KOPT-K1 (cell line): ENCODE results near the gene MVP.
"Not testable (repeated sequence)": the region's sequence is repeated elsewhere in the genome, so short reads cannot be mapped to it uniquely, and the experiment has no call there.

ENCODE experiments used
- H3K27ac ChIP-seq: fragments of 200-600 bp; sonication (generic); 2 replicates; pipeline ENCODE4 v1.5.1; 2016; ENCODE audit warnings: antibody characterized with exemption, mild to moderate bottlenecking, low read depth, low read length; ENCODE audit not compliant: poor library complexity, severe bottlenecking
- H3K36me3 ChIP-seq: fragments of 200-600 bp; sonication (generic); 2 replicates; pipeline ENCODE4 v1.5.1; 2017; ENCODE audit warnings: antibody characterized with exemption, mild to moderate bottlenecking, low read length, moderate library complexity; ENCODE audit not compliant: insufficient read depth
- H3K9me3 ChIP-seq: fragments of 200-600 bp; sonication (generic); 2 replicates; pipeline ENCODE4 v1.5.1; 2017; ENCODE audit warnings: antibody characterized with exemption, low read length, mild to moderate bottlenecking; ENCODE audit not compliant: insufficient read depth, poor library complexity, severe bottlenecking

The MVP gene

GRCh38 chr16:29883987-29884386 lies 63.7 kb downstream of the MVP start:
- Histone ChIP-seq H3K27ac (no peak overlapping the region), H3K36me3 (no peaks in the 10 kb centered on the region), H3K9me3 (no peaks in the 10 kb centered on the region)

- not testable (repeated sequence) for H3K9me3 ChIP-seq, H3K36me3 ChIP-seq, H3K27ac ChIP-seq
These were observed 69.1 kb downstream of the MVP start for GRCh38 chr16:29889372-29889771.

GRCh38 chr16:29891525-29892457 lies 71.5 kb downstream of the MVP start:
- H3K9me3 ChIP-seq = no peaks in the 10 kb centered on the region
- no peak overlapping the region for H3K27ac ChIP-seq
- no peaks in the 10 kb centered on the region for H3K36me3 ChIP-seq

- Histone ChIP-seq H3K27ac (no peak overlapping the region), H3K9me3 (no peaks in the 10 kb centered on the region), H3K36me3 (no peaks in the 10 kb centered on the region)
These were observed 72.2 kb downstream of the MVP start for GRCh38 chr16:29892458-29892813.

GRCh38 chr16:29893553-29893952 lies 73.3 kb downstream of the MVP start:
- Histone ChIP-seq H3K36me3 (no peaks in the 10 kb centered on the region), H3K27ac (no peak overlapping the region), H3K9me3 (no peaks in the 10 kb centered on the region)

GRCh38 chr16:29894352-29894751 lies 74.1 kb downstream of the MVP start:
- H3K36me3 ChIP-seq = no peaks in the 10 kb centered on the region
- no peak overlapping the region for H3K27ac ChIP-seq
- H3K9me3 ChIP-seq = no peaks in the 10 kb centered on the region

GRCh38 chr16:29896841-29897240 lies 76.6 kb downstream of the MVP start:
- Histone ChIP-seq H3K9me3 (no peaks in the 10 kb centered on the region), H3K36me3 (no peaks in the 10 kb centered on the region), H3K27ac (no peak overlapping the region)

- H3K27ac ChIP-seq = no peak overlapping the region
- H3K9me3 ChIP-seq = no peaks in the 10 kb centered on the region
- no peaks in the 10 kb centered on the region for H3K36me3 ChIP-seq
These were observed 77.1 kb downstream of the MVP start for GRCh38 chr16:29897333-29897732.
